ENCODE data around the gene FILIP1L.
"Not testable (repeated sequence)": the region's sequence is repeated elsewhere in the genome, so short reads cannot be mapped to it uniquely, and the experiment has no call there.

The FILIP1L gene

GRCh38 chr3:99856437-99857220 is 257.7 kb downstream of the FILIP1L start:
- no peak for DNase-seq

GRCh38 chr3:99855900-99856299 is 258.4 kb downstream of the FILIP1L start:
- DNase-seq: no peak

DNA sequence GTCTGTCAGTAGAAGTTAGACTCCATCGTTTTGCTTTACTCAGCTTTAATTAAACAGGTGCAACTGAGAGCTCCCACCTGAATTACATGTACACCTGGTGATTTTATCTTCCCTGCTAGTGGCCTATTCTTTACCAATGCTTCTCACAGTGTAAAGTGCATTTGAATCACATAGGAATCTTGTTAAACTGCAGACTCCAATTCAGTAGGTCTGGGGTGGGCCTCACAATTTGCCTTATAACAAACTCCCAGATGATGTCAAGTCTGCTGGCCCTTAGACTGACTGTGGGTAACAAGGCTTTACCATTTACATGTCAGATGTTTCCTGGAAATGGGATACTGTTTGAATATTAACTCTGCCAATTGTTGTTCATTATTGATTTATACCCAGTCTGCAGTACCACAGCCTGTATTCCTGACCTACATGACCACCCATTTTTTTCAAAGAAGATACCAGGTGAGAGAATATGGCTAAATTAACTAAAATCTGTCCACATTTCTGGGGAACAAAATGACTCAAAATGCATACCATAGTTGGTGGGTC is 259.5 kb downstream of the FILIP1L start:
- DNase-seq: no peak

DNA sequence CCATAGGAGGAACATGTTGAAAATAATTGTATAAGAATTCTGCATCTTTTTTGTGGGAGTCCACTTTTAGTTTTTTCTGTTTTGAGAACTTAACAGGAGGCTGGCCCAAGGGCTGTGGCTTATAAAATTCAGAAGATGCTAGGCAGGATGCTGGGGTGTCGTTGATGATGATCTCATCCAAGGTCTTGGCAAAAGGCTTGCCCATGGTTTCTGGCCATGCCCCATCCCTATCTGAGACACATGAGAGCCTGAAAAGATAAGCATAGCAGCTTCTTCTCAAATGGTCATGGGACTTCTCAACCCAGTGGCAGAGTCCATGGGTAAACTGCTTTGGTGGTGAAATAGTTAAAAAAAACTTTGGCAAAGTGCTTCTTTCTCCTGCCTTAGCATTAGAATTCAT is 261.4 kb downstream of the FILIP1L start:
- DNase-seq: no peak

- no peak for DNase-seq
Observed at GRCh38 chr3:99851955-99852354, 262.3 kb downstream of the FILIP1L start.

DNA sequence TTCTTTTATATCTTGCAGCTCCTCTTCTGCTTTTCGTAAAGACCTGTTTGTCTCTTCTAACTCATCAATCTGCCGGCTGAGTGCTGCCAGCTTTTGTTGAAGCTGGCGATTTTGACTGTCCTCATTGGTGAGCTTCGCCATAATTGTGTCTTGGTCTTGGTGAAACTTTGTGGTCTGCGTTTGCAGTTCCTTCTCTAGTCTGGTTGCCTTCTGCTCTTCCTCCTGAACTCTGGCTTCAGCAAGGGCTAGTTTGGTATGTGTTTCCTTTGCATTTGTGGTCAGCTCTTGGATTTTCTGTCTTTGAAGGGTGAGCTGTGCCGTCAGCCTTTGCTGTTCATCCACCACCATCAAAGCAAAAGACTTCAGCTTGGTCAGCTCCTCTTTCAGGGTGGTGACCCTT is 263.7 kb downstream of the FILIP1L start:
- no peak for DNase-seq

- no peak for DNase-seq
Observed at GRCh38 chr3:99848433-99848832, 265.9 kb downstream of the FILIP1L start.

DNA sequence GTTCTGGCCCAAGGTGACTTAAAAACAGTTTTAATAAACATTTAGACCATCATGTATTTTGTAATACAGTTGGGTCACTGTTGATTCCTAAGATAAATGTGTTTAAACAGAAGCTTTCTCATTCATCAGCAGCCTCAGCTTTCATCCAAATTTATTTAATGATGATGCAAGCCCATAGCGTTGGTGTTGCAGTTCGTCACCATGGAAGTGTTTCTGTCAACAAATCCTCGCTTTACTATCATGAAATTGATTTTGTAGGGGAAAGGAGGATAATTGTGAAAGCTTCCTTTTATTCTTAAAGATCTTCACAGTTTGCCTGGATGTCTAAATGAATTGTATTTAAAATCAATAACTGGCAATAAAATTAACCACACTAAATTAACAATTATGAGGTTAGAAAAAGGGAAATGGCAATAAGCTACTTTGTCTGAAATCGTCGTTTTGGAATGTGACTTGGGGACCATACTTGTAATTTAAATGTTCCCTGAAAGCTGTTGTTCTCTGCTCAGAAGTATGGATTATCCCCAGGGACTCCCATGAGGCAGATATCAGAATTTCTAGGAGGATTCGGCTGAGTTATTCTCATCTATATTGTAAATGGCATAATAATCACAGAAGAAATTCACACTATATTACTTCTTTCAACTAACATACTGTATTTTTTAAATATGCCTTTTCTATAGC is 267.7 kb downstream of the FILIP1L start:
- DNase-seq: no peak

DNA sequence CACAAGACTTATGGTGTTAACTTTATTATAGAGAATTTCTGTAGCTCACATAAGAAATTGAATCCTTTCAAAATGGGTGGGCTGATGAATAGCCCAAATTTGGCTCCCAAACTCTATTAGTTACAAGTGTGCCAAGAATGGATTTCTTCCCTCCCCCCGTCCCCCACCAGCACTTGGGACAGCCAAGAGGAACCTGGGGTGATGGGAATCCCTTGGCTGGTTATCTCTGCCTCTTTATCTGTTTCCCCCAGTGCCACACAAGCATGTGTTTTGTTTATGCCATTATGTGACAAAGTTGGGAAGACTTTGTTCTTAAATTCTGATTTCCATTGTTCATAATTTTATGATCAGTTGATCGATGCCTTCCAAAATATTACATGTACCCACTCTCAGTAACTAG is 268.3 kb downstream of the FILIP1L start:
- DNase-seq: no peak

DNA sequence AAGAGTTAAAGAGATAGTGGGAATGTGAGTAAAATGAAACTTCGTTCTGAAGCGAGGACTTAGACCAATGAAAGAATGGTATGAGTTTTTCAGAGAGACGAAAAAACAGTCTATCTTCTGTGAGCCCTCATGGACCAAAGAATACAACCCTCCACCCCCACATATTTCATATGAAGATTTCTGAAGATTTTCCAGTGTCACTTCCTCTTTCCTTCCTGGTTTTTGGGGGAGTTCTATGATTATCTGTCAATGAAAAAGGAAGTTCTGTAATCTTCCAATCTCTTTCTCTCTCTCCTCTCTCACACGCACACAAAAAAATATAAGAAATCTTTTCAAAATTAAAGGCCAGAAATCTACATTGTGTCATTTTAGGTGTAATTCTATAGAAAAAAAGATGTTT is 269.0 kb downstream of the FILIP1L start:
- no peak for DNase-seq

GRCh38 chr3:99843590-99844258 is 270.6 kb downstream of the FILIP1L start:
- no peak for DNase-seq

DNA sequence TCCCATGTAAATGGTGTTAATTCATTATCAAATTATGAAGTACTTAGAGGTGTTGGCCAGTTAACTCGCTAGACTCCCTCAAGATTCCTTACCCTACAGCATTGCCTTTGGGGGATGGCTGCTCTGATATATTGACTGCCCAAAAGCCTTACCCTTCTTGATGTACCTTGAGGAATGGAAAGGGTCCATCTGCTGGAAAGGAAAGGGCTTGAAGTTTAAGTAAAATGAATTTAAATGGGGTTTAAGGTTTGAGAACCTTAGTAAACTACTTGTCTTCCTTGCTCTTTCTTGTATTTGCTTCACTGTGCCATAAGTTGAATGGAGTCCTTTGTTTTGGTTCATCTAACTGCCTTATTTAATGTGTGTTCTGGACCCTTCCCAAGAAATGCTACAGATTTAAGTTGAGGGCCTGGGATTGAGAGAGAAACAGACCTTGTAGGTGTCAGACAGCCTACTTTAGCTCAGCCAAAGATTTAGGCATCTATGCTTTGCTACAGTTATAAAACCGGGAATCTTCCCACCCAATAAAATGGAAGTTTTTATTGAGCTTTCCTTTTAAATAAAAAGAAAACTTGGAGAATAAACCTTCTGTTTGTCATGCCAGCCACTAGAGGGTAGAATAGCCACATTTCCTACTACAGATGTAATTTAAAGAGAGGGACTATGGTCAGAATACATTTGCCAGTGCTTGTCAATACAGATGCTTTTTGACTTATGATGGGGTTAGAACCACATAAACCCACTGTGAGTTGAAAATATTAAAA is 271.3 kb downstream of the FILIP1L start:
- DNase-seq: no peak

- DNase-seq: not testable (repeated sequence)
Observed at GRCh38 chr3:99841949-99842348, 272.4 kb downstream of the FILIP1L start.

GRCh38 chr3:99839613-99840012 is 274.7 kb downstream of the FILIP1L start:
- DNase-seq: no peak

DNA sequence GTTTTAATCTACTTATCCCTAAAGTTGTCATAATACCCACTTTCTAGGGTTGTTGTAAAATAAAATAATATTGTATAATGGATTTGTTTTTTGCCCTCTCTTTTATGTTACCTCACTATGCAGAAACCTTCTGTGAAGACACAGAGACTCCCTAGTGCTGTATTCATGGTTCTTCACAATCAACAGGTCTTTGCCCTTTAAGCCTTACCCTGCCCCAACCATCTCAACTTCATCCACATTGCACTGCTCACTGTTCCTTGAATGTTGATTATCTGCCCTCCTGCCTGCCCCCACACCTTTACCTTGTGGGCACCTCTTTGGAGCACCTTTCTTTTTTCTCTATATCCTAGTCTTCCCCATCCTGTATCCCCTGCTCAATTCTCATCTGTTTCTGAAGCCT is 275.5 kb downstream of the FILIP1L start:
- DNase-seq: no peak

GRCh38 chr3:99837715-99838114 is 276.6 kb downstream of the FILIP1L start:
- no peak for DNase-seq

- no peak for DNase-seq
Observed at GRCh38 chr3:99836681-99837080, 277.6 kb downstream of the FILIP1L start.

GRCh38 chr3:99834211-99834957 is 279.9 kb downstream of the FILIP1L start:
- DNase-seq: no peak

DNA sequence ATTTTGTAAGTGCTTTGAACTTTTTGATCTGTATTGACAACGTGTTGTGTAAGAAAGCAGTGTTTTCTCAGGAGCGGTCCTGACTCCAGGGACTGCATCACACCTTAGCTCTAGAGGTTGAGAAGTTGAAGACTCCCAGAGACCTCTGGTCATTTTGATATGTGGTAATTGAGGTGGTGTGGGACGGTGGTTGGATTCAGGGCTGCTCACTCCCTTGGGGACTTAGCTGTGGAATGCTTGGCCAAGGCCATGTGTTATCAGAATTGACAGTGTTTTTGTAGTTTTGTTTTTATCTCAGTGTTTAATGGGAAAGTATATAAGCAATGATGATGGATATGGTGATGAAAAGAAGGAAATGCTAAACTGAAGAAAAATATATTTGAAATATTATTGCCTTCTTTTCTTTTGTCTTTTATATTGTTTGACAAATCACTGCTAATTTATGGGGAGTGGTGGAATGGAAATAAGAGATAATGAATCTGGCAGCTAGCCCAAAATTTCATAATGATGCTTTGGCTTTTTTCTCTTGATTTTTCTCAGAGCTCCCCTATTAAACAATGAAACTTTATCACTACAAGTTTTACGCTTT is 280.6 kb downstream of the FILIP1L start:
- DNase-seq: no peak

DNA sequence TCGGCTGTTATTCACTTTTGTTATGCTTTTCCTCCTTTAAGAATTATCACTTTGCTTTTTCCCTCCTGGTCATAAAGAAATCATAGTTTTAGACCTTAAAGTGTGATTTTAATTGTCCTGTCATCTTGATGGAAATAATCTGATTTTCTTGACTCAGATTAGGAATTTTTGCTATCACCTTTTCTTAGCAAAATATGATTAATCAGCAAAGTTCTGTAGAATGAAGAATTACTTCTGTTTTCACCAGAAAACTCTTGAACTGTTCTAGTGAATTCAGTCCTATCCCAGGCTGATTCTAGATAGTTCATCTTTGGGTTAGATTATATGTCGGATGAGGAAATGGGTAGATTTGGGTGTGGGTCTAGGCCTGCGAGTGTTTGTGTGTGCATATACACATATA is 284.5 kb downstream of the FILIP1L start:
- DNase-seq: no peak

DNA sequence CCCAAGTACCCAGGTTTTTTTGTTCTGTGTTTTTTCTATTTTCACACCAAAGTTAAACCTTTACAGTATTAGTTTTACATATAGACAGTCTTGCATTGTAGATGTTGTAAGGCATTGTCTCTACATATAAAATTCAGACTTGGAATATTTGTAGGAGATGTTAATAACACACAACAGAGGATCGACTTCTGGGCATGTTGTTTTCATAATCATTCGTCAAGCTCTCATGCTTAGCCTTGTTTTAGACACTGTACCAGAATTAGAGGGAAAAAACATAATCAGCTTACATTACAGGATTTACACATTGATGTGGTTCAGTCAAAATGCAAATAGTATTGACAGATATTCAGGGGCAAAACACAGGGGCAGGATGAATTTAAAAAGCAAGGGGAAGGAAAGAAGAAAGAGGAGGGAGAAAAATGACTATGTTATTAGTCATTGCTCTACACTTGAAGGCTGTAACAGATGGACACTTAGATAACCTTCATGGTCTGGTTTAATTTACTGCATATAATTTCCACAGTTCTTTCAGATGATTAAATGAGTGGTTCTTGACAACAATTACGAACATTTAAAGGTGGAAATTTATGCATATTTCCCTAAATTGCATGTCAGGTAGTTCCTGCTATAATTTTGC is 289.2 kb downstream of the FILIP1L start:
- DNase-seq: no peak
